H1 (cell line): ENCODE measurements around the gene ODR4. TPM values are rescaled to one million over a fixed set of nuclear protein-coding genes. Genes with fewer than 3 reads are reported as not detected.

Experiments
- CTCF ChIA-PET: fragments of 300-600 bp; sonication (Branson Sonifier 250); formaldehyde crosslinking; loops from one replicate; lab custom pipeline; 2021; ENCODE audit not compliant: partially characterized antibody; lab: Charles Lee
- POLR2A ChIA-PET: fragments of 300-600 bp; sonication (Branson Sonifier 250); formaldehyde crosslinking; loops from one replicate; lab custom pipeline; 2021; ENCODE audit warnings: inconsistent platforms; ENCODE audit not compliant: partially characterized antibody; lab: Charles Lee
- DNase-seq, 2 experiments: peaks; one replicate each; pipeline versions ENCODE4 v3.0.0 to v3.0.0-alpha.2; 2010 to 2022; ENCODE audit warnings: low spot score in 2 of 2, low read depth in 1 of 2, mixed read lengths in 1 of 2
- FAIRE-seq: peaks from 2 replicates; lab custom pipeline; 2011; peaks lifted over from hg19 to GRCh38; lab: Jason Lieb, UNC
- H2AFZ ChIP-seq: 2 replicates; pipeline ENCODE4 v1.8.1; 2012; ENCODE audit warnings: low read length, inconsistent platforms
- H2AK5ac ChIP-seq: 2 replicates; pipeline ENCODE4 v1.6.1; 2013; ENCODE audit warnings: low read depth, low read length
- H2BK120ac ChIP-seq: replicated peaks from 2 replicates; pipeline ENCODE3; 2013; ENCODE audit warnings: low read depth, low read length, inconsistent platforms
- H2BK12ac ChIP-seq: 2 replicates; pipeline ENCODE4 v1.6.1; 2013; ENCODE audit warnings: low read depth, low read length
- H2BK15ac ChIP-seq: 2 replicates; pipeline ENCODE4 v1.6.1; 2013; ENCODE audit warnings: low read length
- H2BK20ac ChIP-seq: 2 replicates; pipeline ENCODE4 v1.6.1; 2013; ENCODE audit warnings: low read length
- H2BK5ac ChIP-seq: 2 replicates; pipeline ENCODE4 v1.6.1; 2013; ENCODE audit warnings: low read depth, low read length
- H3K14ac ChIP-seq: 2 replicates; pipeline ENCODE4 v1.6.1; 2013; ENCODE audit warnings: inconsistent platforms; ENCODE audit not compliant: insufficient read length
- H3K18ac ChIP-seq: 2 replicates; pipeline ENCODE4 v1.6.1; 2013; ENCODE audit warnings: low read length; ENCODE audit errors: extremely low read depth
- H3K23ac ChIP-seq: 2 replicates; pipeline ENCODE4 v1.6.1; 2013; ENCODE audit warnings: inconsistent platforms; ENCODE audit not compliant: insufficient read length
- H3K23me2 ChIP-seq: 2 replicates; pipeline ENCODE4 v1.6.1; 2013; ENCODE audit warnings: low read depth, low read length
- H3K27ac ChIP-seq: 2 replicates; pipeline ENCODE4 v1.6.1; 2011; ENCODE audit warnings: low read depth, low read length, inconsistent platforms
- H3K27me3 ChIP-seq, 4 experiments: replicated peaks in 1 of 4; 1 replicate in 1 of 4; 2 replicates in 3 of 4; pipeline versions ENCODE4 v1.6.1 to v1.8.1; 2011 to 2013; ENCODE audit warnings: low read length in 3 of 4, mild to moderate bottlenecking in 3 of 4, inconsistent platforms in 2 of 4, mixed read lengths in 2 of 4, moderate library complexity in 1 of 4; ENCODE audit not compliant: control insufficient read depth in 3 of 4, insufficient read depth in 3 of 4; ENCODE audit errors: extremely low read depth in 1 of 4
- H3K36me3 ChIP-seq, 4 experiments: 2 replicates each; pipeline versions ENCODE4 v1.6.1 to v1.8.1; 2011 to 2013; ENCODE audit warnings: mild to moderate bottlenecking in 4 of 4, low read length in 3 of 4, moderate library complexity in 2 of 4, control low read depth in 1 of 4, inconsistent platforms in 1 of 4; ENCODE audit not compliant: insufficient read depth in 4 of 4, control insufficient read depth in 2 of 4
- H3K4ac ChIP-seq: replicated peaks from 2 replicates; pipeline ENCODE3; 2013; ENCODE audit warnings: low read length, low read depth, mixed read lengths, inconsistent platforms; ENCODE audit not compliant: insufficient read length
- H3K4me1 ChIP-seq, 4 experiments: replicated peaks in 1 of 4; 1 replicate in 1 of 4; 2 replicates in 3 of 4; pipeline versions ENCODE4 v1.6.1 to v1.8.1; 2011 to 2013; ENCODE audit warnings: low read length in 3 of 4, inconsistent platforms in 2 of 4, mixed read lengths in 1 of 4; ENCODE audit not compliant: insufficient read depth in 4 of 4, control insufficient read depth in 3 of 4
- H3K4me2 ChIP-seq, 2 experiments: 2 replicates each; pipeline versions ENCODE4 v1.6.1 to v1.8.1; 2011 to 2013; ENCODE audit warnings: low read depth in 2 of 2, low read length in 2 of 2, control low read depth in 1 of 2, inconsistent platforms in 1 of 2, mild to moderate bottlenecking in 1 of 2; ENCODE audit not compliant: insufficient read depth in 1 of 2
- H3K4me3 ChIP-seq, 4 experiments: fragments of 200-600, 300-600 bp in 1 of 4; sonication (generic), shearing (Covaris generic), sonication (Bioruptor Twin) in 1 of 4; 2 replicates each; pipeline versions ENCODE4 v1.5.1 to v1.8.1; 2011 to 2016; ENCODE audit warnings: low read length in 4 of 4, low read depth in 3 of 4, control low read depth in 2 of 4, inconsistent platforms in 2 of 4, mild to moderate bottlenecking in 2 of 4, mixed read lengths in 1 of 4, moderate library complexity in 1 of 4; ENCODE audit not compliant: insufficient read depth in 2 of 4; ENCODE audit errors: extremely low read depth in 1 of 4
- H3K56ac ChIP-seq: replicated peaks from 2 replicates; pipeline ENCODE3; 2013; ENCODE audit warnings: low read depth, mild to moderate bottlenecking, mixed read lengths, low read length, inconsistent platforms; ENCODE audit not compliant: insufficient read length
- H3K79me1 ChIP-seq: 2 replicates; pipeline ENCODE4 v1.6.1; 2013; ENCODE audit warnings: low read depth, low read length, control low read depth
- H3K79me2 ChIP-seq, 2 experiments: 2 replicates each; pipeline versions ENCODE4 v1.6.1 to v1.8.1; 2012 to 2013; ENCODE audit warnings: low read length in 2 of 2, mild to moderate bottlenecking in 2 of 2, inconsistent platforms in 1 of 2; ENCODE audit not compliant: insufficient read depth in 2 of 2, control insufficient read depth in 1 of 2
- H3K9ac ChIP-seq, 4 experiments: replicated peaks in 1 of 4; 1 replicate in 1 of 4; 2 replicates in 3 of 4; pipeline versions ENCODE4 v1.6.1 to v1.8.1; 2011 to 2013; ENCODE audit warnings: low read depth in 3 of 4, low read length in 3 of 4, control low read depth in 2 of 4, mild to moderate bottlenecking in 2 of 4, moderate library complexity in 2 of 4, inconsistent platforms in 1 of 4; ENCODE audit errors: extremely low read depth in 1 of 4
- H3K9me3 ChIP-seq, 2 experiments: 2 replicates each; pipeline versions ENCODE4 v1.6.1 to v1.8.1; 2012 to 2013; ENCODE audit warnings: mild to moderate bottlenecking in 2 of 2, moderate library complexity in 2 of 2, control low read depth in 1 of 2, inconsistent platforms in 1 of 2, low read depth in 1 of 2, low read length in 1 of 2, mixed read lengths in 1 of 2; ENCODE audit not compliant: insufficient read depth in 2 of 2
- H4K20me1 ChIP-seq, 2 experiments: replicated peaks in 1 of 2; 2 replicates each; pipeline versions ENCODE3 to v1.8.1; 2011 to 2013; ENCODE audit warnings: inconsistent platforms in 2 of 2, low read length in 2 of 2, mild to moderate bottlenecking in 1 of 2; ENCODE audit not compliant: insufficient read depth in 2 of 2, control insufficient read depth in 1 of 2
- H4K5ac ChIP-seq: 2 replicates; pipeline ENCODE4 v1.6.1; 2013; ENCODE audit warnings: low read length, low read depth, mixed read lengths, inconsistent platforms; ENCODE audit not compliant: insufficient read length
- H4K8ac ChIP-seq: 2 replicates; pipeline ENCODE4 v1.8.0; 2013; ENCODE audit warnings: mild to moderate bottlenecking, moderate library complexity, low read length, inconsistent platforms; ENCODE audit not compliant: insufficient read depth; ENCODE audit errors: extremely low read depth
- H4K91ac ChIP-seq: replicated peaks from 2 replicates; pipeline ENCODE3; 2013; ENCODE audit warnings: low read length, mixed read lengths, inconsistent platforms; ENCODE audit not compliant: insufficient read length
- WGBS, 2 experiments: shearing (Covaris generic) in 1 of 2; methylation state at CpG; one replicate each; pipeline versions ENCODE4 v1.1.6 to v1.1.7; 2013 to 2015; ENCODE audit warnings: low lambda C conversion rate in 2 of 2, mixed read lengths in 2 of 2, inconsistent platforms in 1 of 2, low coverage in 1 of 2, missing lambda C conversion rate in 1 of 2; ENCODE audit not compliant: insufficient replicate concordance in 2 of 2, insufficient coverage in 1 of 2, insufficient read length in 1 of 2; ENCODE audit errors: extremely low coverage in 1 of 2, missing lambda C conversion rate in 1 of 2; 5-methylcytosine and 5-hydroxymethylcytosine counted together
- polyA plus RNA-seq, 7 experiments: library from polyadenylated mRNA; depleted of rRNA in 3 of 7; stranded (reverse) in 5 of 7; unstranded in 2 of 7; fragments of >200 nt in 5 of 7; fragments of 200-250 nt in 2 of 7; gene quantifications; 1 replicate in 5 of 7; 2 replicates in 1 of 7; 4 replicates in 1 of 7; pipeline versions ENCODE4 v1.2.1 to v1.2.3, GENCODE V29; 2011 to 2013; ENCODE audit warnings: missing spikeins in 2 of 7, mixed read lengths in 2 of 7
- total RNA-seq: library from RNA; stranded (reverse); fragmentation: NEBNext Ultra II Directional; extraction: Animal tissue kit (Norgen Biotek cat#: 25700); gene quantifications from 2 replicates; pipeline ENCODE4 v1.2.1, GENCODE V29; 2021

ODR4 gene
- total and polyA plus RNA-seq, 2 of the 8 experiments (the other 6 are each of a cell fraction or from before 2014, with no cell fraction given), result 4.1 to 14.1 TPM

- ChIA-PET POLR2A (interaction anchor here (1.0 kb wide), 1 partner anchor 10 kb away, joined by 3 read pairs; no protein-coding TSS in a partner anchor), CTCF (interaction anchor here (5.6 kb wide), 1 partner anchor 11 kb away, joined by 60 read pairs; no protein-coding TSS in a partner anchor)
- H3K27ac ChIP-seq, result no peak overlapping the region
- H3K56ac ChIP-seq, result no peak overlapping the region
- no peak overlapping the region for H3K23ac ChIP-seq
- no peak overlapping the region for H2BK5ac ChIP-seq
- H3K23me2 ChIP-seq, result no peaks in the 10 kb centered on the region
- no peak overlapping the region for H4K91ac ChIP-seq
- no peak overlapping the region for H3K4ac ChIP-seq
- no peak for FAIRE-seq
- no peak for DNase-seq
- no peaks in the 10 kb centered on the region for H3K79me2 ChIP-seq
- no peaks in the 10 kb centered on the region for H3K4me1 ChIP-seq
- H2AFZ ChIP-seq, result no peak overlapping the region
- no peak overlapping the region for H3K4me2 ChIP-seq
- no peak overlapping the region for H2BK15ac ChIP-seq
- H2BK20ac ChIP-seq, result no peak overlapping the region
- H2AK5ac ChIP-seq, result no peak overlapping the region
- no peak overlapping the region for H2BK12ac ChIP-seq
- H3K36me3 ChIP-seq, result peaks cover 20 to 91% (median 62%) of the 10 kb centered on the region in 4 experiments
- no peak overlapping the region for H4K5ac ChIP-seq
- H3K14ac ChIP-seq, result no peak overlapping the region
- H3K18ac ChIP-seq, result no peak overlapping the region
- WGBS, 2 experiments, result 91% methylated on average over 5 of the region's 5 CpGs; no CpG with 5 or more reads in 1 of the 2 experiments
- H3K4me3 ChIP-seq, result no peak overlapping the region
- no peak overlapping the region for H3K9ac ChIP-seq
- H4K8ac ChIP-seq, result no peak overlapping the region
- H3K27me3 ChIP-seq, result no peaks in the 10 kb centered on the region
- H3K9me3 ChIP-seq, result no peaks in the 10 kb centered on the region
- H2BK120ac ChIP-seq, result no peak overlapping the region
- H3K79me1 ChIP-seq, result no peaks in the 10 kb centered on the region
- peaks cover 0 to 2% of the 10 kb centered on the region in 2 experiments for H4K20me1 ChIP-seq
Measured at GRCh38 chr1:186340772-186341171, 34.9 kb upstream of the ODR4 start.
